ENCODE data around the gene HDAC10. TPM values are rescaled to one million over a fixed set of nuclear protein-coding genes. Genes with fewer than 3 reads are reported as not detected.

The HDAC10 gene
- total RNA-seq, 1 experiment from 2014 or later, result 45.0 TPM

DNA sequence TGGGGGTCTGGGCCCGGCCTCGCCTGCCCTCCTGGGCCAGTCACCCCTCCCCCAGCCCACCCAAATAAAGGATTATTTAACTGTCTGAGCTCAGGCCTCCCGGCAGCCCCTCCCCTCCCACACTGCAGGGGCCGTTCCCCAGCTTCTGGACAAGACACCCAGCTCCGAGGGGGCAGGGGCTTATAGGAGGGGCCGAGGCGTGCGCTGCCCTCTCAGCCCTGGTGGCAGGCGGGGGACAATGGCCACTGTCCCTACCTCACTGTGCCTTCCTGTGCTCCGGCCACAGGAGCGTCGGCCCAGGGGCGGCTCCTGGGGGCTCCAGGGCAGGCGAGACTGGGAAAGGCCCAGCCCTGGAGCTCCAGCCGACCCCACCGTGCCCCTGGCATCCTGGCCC lies 52.4 kb downstream of the HDAC10 start:
- H3K4me3 Mint-ChIP-seq, result no peak overlapping the region
- DNase-seq, result no peak
- no peak overlapping the region for H3K23ac ChIP-seq (ENCODE audit: insufficient read length, low read depth, low read length)
- H3K4me1 ChIP-seq (ENCODE audit: insufficient read depth, low read length), result no peaks in the 10 kb centered on the region
- no peak overlapping the region for H3K27ac Mint-ChIP-seq
- H3K23me2 ChIP-seq (ENCODE audit: insufficient read length, low read depth, low read length, poor library complexity, severe bottlenecking), result peaks cover 13% of the 10 kb centered on the region
- H2BK20ac ChIP-seq (ENCODE audit: low read depth, low read length, poor library complexity, severe bottlenecking), result no peak overlapping the region
- peaks cover 3% of the 10 kb centered on the region for H4K20me1 ChIP-seq (ENCODE audit: control insufficient read depth, insufficient read depth, insufficient read length)
- H3K14ac ChIP-seq (ENCODE audit: insufficient read depth, low read length), result no peak overlapping the region
- H3K9me3 Mint-ChIP-seq, result peaks cover 5 to 6% of the 10 kb centered on the region in 2 experiments; a peak in 3 of 5 replicates
- no peak overlapping the region for H3K4ac ChIP-seq (ENCODE audit: low read depth, low read length)
- H4K5ac ChIP-seq (ENCODE audit: insufficient read length, low read depth, low read length), result no peak overlapping the region
- H3K18ac ChIP-seq (ENCODE audit: insufficient read length, low read depth, low read length), result no peak overlapping the region
- no peak overlapping the region for H2AFZ ChIP-seq (ENCODE audit: low read length)
- H2BK120ac ChIP-seq (ENCODE audit: low read depth, low read length, poor library complexity, severe bottlenecking), result no peak overlapping the region
- H2BK5ac ChIP-seq (ENCODE audit: insufficient read length, low read length), result no peak overlapping the region
- no peak overlapping the region for H3K9ac ChIP-seq (ENCODE audit: extremely low read depth, insufficient read length, low read length)
- no peak overlapping the region for H2BK15ac ChIP-seq (ENCODE audit: low read depth, low read length)
- no peaks in the 10 kb centered on the region for H3K79me2 ChIP-seq (ENCODE audit: insufficient read depth, low read length)
- H3T11ph ChIP-seq (ENCODE audit: low read length), result no peak overlapping the region
- H4K91ac ChIP-seq (ENCODE audit: insufficient read length, low read depth, low read length), result no peak overlapping the region
- TF ChIP-seq, protein P1, sequence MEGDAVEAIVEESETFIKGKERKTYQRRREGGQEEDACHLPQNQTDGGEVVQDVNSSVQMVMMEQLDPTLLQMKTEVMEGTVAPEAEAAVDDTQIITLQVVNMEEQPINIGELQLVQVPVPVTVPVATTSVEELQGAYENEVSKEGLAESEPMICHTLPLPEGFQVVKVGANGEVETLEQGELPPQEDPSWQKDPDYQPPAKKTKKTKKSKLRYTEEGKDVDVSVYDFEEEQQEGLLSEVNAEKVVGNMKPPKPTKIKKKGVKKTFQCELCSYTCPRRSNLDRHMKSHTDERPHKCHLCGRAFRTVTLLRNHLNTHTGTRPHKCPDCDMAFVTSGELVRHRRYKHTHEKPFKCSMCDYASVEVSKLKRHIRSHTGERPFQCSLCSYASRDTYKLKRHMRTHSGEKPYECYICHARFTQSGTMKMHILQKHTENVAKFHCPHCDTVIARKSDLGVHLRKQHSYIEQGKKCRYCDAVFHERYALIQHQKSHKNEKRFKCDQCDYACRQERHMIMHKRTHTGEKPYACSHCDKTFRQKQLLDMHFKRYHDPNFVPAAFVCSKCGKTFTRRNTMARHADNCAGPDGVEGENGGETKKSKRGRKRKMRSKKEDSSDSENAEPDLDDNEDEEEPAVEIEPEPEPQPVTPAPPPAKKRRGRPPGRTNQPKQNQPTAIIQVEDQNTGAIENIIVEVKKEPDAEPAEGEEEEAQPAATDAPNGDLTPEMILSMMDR (conservative IDR thresholded peaks at IDR 0.05), result no peak
- WGBS (ENCODE audit: extremely low coverage, insufficient read length, low lambda C conversion rate), result no CpG with 5 or more reads among the region's 16 CpGs
- no peak overlapping the region for H4K8ac ChIP-seq (replicated peaks; ENCODE audit: insufficient read length, low read depth, low read length)
- H3K4me1 Mint-ChIP-seq, result peaks cover 10 to 11% of the 10 kb centered on the region in 2 experiments
- no peak overlapping the region for H3K56ac ChIP-seq (ENCODE audit: insufficient read length, low read depth, low read length)
- no peaks in the 10 kb centered on the region for H3K27me3 Mint-ChIP-seq (ENCODE audit: low read depth)
- H3K79me1 ChIP-seq (ENCODE audit: insufficient read depth, low read depth, low read length, poor library complexity, severe bottlenecking), result no peaks in the 10 kb centered on the region
- H2AK5ac ChIP-seq (ENCODE audit: insufficient read length, low read length), result no peak overlapping the region
- no peak overlapping the region for H3K4me2 ChIP-seq (ENCODE audit: insufficient read depth, insufficient read length, low read length)
- H2BK12ac ChIP-seq (ENCODE audit: insufficient read length, low read depth, low read length), result no peak overlapping the region
- peaks cover 12 to 30% (median 19%) of the 10 kb centered on the region in 3 experiments for H3K36me3 Mint-ChIP-seq (ENCODE audit: insufficient read depth in 1 of 3, low read depth in 3 of 3)
- no peak overlapping the region for H3K27ac ChIP-seq (ENCODE audit: insufficient read length, low read depth, low read length)
- no peaks in the 10 kb centered on the region for H3K9me3 ChIP-seq (ENCODE audit: control insufficient read depth, low read depth, low read length)
- no peaks in the 10 kb centered on the region for H3K27me3 ChIP-seq (ENCODE audit: insufficient read depth, low read length)

Measured in H9 (cell line).